Endothelial cell of umbilical vein (primary cell): ENCODE measurements around the gene PLA2G2D. TPM values are rescaled to one million over a fixed set of nuclear protein-coding genes. Genes with fewer than 3 reads are reported as not detected.

Source experiments
- BruUV-seq: library from RNA; stranded (reverse); fragments of 400-500 nt; replicated peaks from 2 replicates; lab custom pipeline; 2021; lab: Mats Ljungman, UMichigan
- CTCF ChIA-PET: fragments of 300-600, 350-600 bp; sonication (Branson Sonifier 250); formaldehyde crosslinking; loops from one replicate; lab custom pipeline; 2021; ENCODE audit warnings: antibody characterized with exemption, inconsistent platforms; lab: Charles Lee
- POLR2A ChIA-PET: fragments of 300-600, 350-600 bp; sonication (Branson Sonifier 250); formaldehyde crosslinking; loops from one replicate; lab custom pipeline; 2021; ENCODE audit warnings: antibody characterized with exemption, inconsistent platforms; lab: Charles Lee
- DNase-seq: peaks from one replicate; pipeline ENCODE4 v3.0.0-alpha.2; 2011; ENCODE audit warnings: low read depth, low spot score
- FAIRE-seq: peaks from 2 replicates; lab custom pipeline; 2011; peaks lifted over from hg19 to GRCh38; lab: Jason Lieb, UNC
- H2AFZ ChIP-seq: 2 replicates; pipeline ENCODE4 v1.6.0; 2012; ENCODE audit warnings: low read depth, low read length, control low read depth, inconsistent platforms
- H3K27ac ChIP-seq: 2 replicates; pipeline ENCODE4 v1.5.1; 2011; ENCODE audit warnings: low read depth, mild to moderate bottlenecking, control low read depth, low read length, moderate library complexity; ENCODE audit not compliant: insufficient read depth
- H3K27me3 ChIP-seq, 2 experiments: 2 replicates each; pipeline versions ENCODE4 v1.6.0 to v1.6.1; 2011; ENCODE audit warnings: low read length in 2 of 2, mixed read lengths in 1 of 2; ENCODE audit not compliant: control insufficient read depth in 2 of 2, insufficient read depth in 2 of 2
- H3K36me3 ChIP-seq, 2 experiments: 2 replicates in 1 of 2; 3 replicates in 1 of 2; pipeline ENCODE4 v1.5.1; 2011; ENCODE audit warnings: low read length in 2 of 2, mild to moderate bottlenecking in 1 of 2, moderate library complexity in 1 of 2; ENCODE audit not compliant: control insufficient read depth in 2 of 2, insufficient read depth in 2 of 2; ENCODE audit errors: extremely low read depth in 1 of 2
- H3K4me1 ChIP-seq: 3 replicates; pipeline ENCODE4 v1.5.1; 2011; ENCODE audit warnings: mild to moderate bottlenecking, low read length; ENCODE audit not compliant: control insufficient read depth, insufficient read depth; ENCODE audit errors: extremely low read depth
- H3K4me2 ChIP-seq: 2 replicates; pipeline ENCODE4 v1.6.1; 2011; ENCODE audit warnings: low read length, control low read depth, mixed read lengths; ENCODE audit not compliant: insufficient read depth
- H3K4me3 ChIP-seq, 3 experiments: fragments of 200-600 bp in 1 of 3; sonication (generic), shearing (Covaris generic) in 1 of 3; replicated peaks in 1 of 3; 2 replicates each; pipeline ENCODE4 v1.5.1; 2011 to 2016; ENCODE audit warnings: control low read depth in 3 of 3, low read length in 3 of 3, mild to moderate bottlenecking in 2 of 3, inconsistent platforms in 1 of 3, low read depth in 1 of 3, moderate library complexity in 1 of 3; ENCODE audit not compliant: insufficient read depth in 1 of 3
- H3K79me2 ChIP-seq: 2 replicates; pipeline ENCODE4 v1.6.0; 2012; ENCODE audit warnings: low read length, inconsistent platforms; ENCODE audit not compliant: control insufficient read depth, insufficient read depth
- H3K9ac ChIP-seq: replicated peaks from 2 replicates; pipeline ENCODE3; 2011; ENCODE audit warnings: low read length, control low read depth; ENCODE audit not compliant: insufficient read depth; ENCODE audit errors: extremely low read depth
- H3K9me1 ChIP-seq: replicated peaks from 3 replicates; pipeline ENCODE4 v1.6.0; 2011; ENCODE audit warnings: mild to moderate bottlenecking, low read length; ENCODE audit not compliant: control insufficient read depth, insufficient read depth; ENCODE audit errors: extremely low read depth
- H3K9me3 ChIP-seq: replicated peaks from 2 replicates; pipeline ENCODE4 v1.5.1; 2012; ENCODE audit warnings: low read length, inconsistent platforms; ENCODE audit not compliant: control insufficient read depth, insufficient read depth
- H4K20me1 ChIP-seq: replicated peaks from 2 replicates; pipeline ENCODE3; 2011; ENCODE audit warnings: mild to moderate bottlenecking, low read length; ENCODE audit not compliant: control insufficient read depth, insufficient read depth; ENCODE audit errors: extremely low read depth
- EZH2 ChIP-seq: IDR thresholded peaks from 2 replicates; pipeline ENCODE4 v1.6.1; 2012; ENCODE audit warnings: borderline replicate concordance, low read depth, mild to moderate bottlenecking, moderate library complexity, low read length, inconsistent platforms; ENCODE audit not compliant: severe bottlenecking
- FOS ChIP-seq: IDR thresholded peaks from 2 replicates; pipeline ENCODE4 v1.6.1; 2011; ENCODE audit warnings: mild to moderate bottlenecking, low read length, moderate library complexity, borderline replicate concordance; ENCODE audit not compliant: insufficient read depth
- GATA2 ChIP-seq: IDR thresholded peaks from 2 replicates; pipeline ENCODE4 v1.7.0; 2011; ENCODE audit warnings: low read depth, mild to moderate bottlenecking, moderate library complexity, mixed read lengths, low read length; ENCODE audit not compliant: insufficient read length, insufficient read depth
- JUN ChIP-seq: IDR thresholded peaks from 2 replicates; pipeline ENCODE4 v1.6.1; 2011; ENCODE audit warnings: borderline replicate concordance, low read depth; ENCODE audit not compliant: insufficient read length, insufficient read depth
- MYC ChIP-seq: IDR thresholded peaks from one replicate; pipeline ENCODE4 v1.6.1; 2011; ENCODE audit warnings: mild to moderate bottlenecking, low read depth, low read length
- POLR2A ChIP-seq: IDR thresholded peaks from 2 replicates; pipeline ENCODE4 v1.6.1; 2012; ENCODE audit warnings: low read depth, mild to moderate bottlenecking, control low read depth, low read length
- POLR2AphosphoS5 ChIP-seq: IDR thresholded peaks from 2 replicates; pipeline ENCODE4 v1.6.1; 2012; ENCODE audit warnings: low read depth, mild to moderate bottlenecking, control low read depth, low read length, moderate library complexity; ENCODE audit not compliant: insufficient read depth
- dilution Hi-C: fragments of 300-500 bp; cut with MboI; formaldehyde crosslinking; loops from one replicate; pipeline ENCODE4 v1.15.0; 2019; ENCODE audit warnings: low sequenced_read_pairs; ENCODE audit not compliant: extremely low pct_ligation_motif_present
- intact Hi-C: fragments of 100-400 bp; cut with micrococcal nuclease; formaldehyde crosslinking; loops from one replicate; pipeline ENCODE4 v1.10.0; 2022
- polyA plus RNA-seq, 4 experiments: library from polyadenylated mRNA; depleted of rRNA in 3 of 4; stranded (reverse) in 3 of 4; unstranded in 1 of 4; fragments of >200 nt; gene quantifications; 2 replicates each; pipeline versions ENCODE4 v1.2.1 to v1.2.3, GENCODE V29; 2011 to 2012; ENCODE audit warnings: missing spikeins in 1 of 4
- total RNA-seq: library from RNA; stranded (reverse); gene quantifications from 2 replicates; pipeline ENCODE4 v1.2.3, GENCODE V29; 2021
- TF ChIP-seq, protein P1 (sequence below), 2 donors: IDR thresholded peaks; 1 replicate in 1 of 2; 2 replicates in 1 of 2; pipeline ENCODE4 v1.5.1; 2011; ENCODE audit warnings: low read length in 2 of 2, mild to moderate bottlenecking in 2 of 2, moderate library complexity in 2 of 2, control low read depth in 1 of 2, inconsistent platforms in 1 of 2, low read depth in 1 of 2; ENCODE audit not compliant: insufficient read depth in 1 of 2; ENCODE audit errors: extremely low read depth in 1 of 2
- TF ChIP-seq, protein P2 (sequence below): IDR thresholded peaks from 2 replicates; pipeline ENCODE4 v1.6.1; 2011; ENCODE audit not compliant: insufficient read depth, insufficient read length

The PLA2G2D gene
- total and polyA plus RNA-seq, 2 donors (not counting 3 experiments of a cell fraction or from before 2014, with no cell fraction given), result not detected

DNA sequence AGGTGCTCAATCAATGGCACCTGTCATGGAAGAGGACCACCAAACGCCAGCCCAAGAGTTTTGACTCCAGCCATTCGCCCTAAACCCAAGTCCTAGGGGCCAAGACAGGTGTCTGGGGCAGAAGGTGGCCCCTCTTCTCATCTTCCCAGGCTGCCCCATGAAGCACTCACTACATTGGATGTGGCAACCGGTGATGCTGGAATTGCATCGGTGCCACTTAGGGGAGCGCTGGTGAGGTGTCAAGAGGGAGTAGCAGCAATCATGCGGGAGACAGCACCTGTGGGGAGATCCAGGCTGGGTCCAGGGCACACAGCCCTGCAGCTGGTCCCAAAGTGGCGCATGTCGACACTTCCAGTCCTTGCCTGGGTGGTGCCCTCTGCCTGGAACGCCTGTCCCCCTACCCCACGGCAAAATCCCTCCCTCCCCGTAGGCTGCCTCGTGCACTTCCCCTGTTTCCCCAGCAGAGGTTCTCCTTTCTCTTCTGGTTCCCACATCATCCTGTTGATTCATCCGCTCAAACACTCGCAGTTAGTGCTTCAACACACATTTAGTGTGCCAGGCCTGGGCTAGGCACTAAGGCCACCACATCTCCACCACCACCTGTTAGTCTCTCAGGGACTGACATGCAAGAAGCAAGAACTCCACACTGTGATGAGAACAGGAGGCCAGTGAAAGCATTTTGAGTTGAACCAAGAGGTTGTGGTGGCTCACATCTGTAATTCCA, 18.5 kb downstream of the PLA2G2D start:
- ChIA-PET CTCF (interaction anchor here (1.2 to 3.7 kb wide), 5 partner anchors 10 to 94 kb away, joined by 3 to 76 read pairs (median 7); no protein-coding TSS in a partner anchor), POLR2A (no interaction called here)
- Histone ChIP-seq H3K27me3 (peaks cover 0 to 2% of the 10 kb centered on the region in 2 experiments), H3K27ac (no peak overlapping the region), H3K79me2 (no peaks in the 10 kb centered on the region), H3K4me2 (no peak overlapping the region), H3K9me3 (no peaks in the 10 kb centered on the region), H3K4me3 (no peak overlapping the region), H4K20me1 (no peaks in the 10 kb centered on the region), H3K4me1 (no peaks in the 10 kb centered on the region), H3K9me1 (no peaks in the 10 kb centered on the region), H3K9ac (no peak overlapping the region), H2AFZ (no peak overlapping the region), H3K36me3 (no peaks in the 10 kb centered on the region)
- TF ChIP-seq, protein P1, sequence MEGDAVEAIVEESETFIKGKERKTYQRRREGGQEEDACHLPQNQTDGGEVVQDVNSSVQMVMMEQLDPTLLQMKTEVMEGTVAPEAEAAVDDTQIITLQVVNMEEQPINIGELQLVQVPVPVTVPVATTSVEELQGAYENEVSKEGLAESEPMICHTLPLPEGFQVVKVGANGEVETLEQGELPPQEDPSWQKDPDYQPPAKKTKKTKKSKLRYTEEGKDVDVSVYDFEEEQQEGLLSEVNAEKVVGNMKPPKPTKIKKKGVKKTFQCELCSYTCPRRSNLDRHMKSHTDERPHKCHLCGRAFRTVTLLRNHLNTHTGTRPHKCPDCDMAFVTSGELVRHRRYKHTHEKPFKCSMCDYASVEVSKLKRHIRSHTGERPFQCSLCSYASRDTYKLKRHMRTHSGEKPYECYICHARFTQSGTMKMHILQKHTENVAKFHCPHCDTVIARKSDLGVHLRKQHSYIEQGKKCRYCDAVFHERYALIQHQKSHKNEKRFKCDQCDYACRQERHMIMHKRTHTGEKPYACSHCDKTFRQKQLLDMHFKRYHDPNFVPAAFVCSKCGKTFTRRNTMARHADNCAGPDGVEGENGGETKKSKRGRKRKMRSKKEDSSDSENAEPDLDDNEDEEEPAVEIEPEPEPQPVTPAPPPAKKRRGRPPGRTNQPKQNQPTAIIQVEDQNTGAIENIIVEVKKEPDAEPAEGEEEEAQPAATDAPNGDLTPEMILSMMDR (IDR thresholded peaks at IDR 0.05; ENCODE audit: extremely low read depth in 1 of 2, insufficient read depth in 1 of 2, low read depth in 1 of 2, low read length in 2 of 2), result peak; percentile 59 to 71
- TF ChIP-seq, protein P2, sequence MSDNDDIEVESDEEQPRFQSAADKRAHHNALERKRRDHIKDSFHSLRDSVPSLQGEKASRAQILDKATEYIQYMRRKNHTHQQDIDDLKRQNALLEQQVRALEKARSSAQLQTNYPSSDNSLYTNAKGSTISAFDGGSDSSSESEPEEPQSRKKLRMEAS, result no peak
- TF ChIP-seq FOS, result peak; percentile 22
- no peak for TF ChIP-seq POLR2A
- no peak for TF ChIP-seq MYC
- TF ChIP-seq GATA2, result no peak
- TF ChIP-seq EZH2, result no peak
- TF ChIP-seq POLR2AphosphoS5, result no peak
- TF ChIP-seq JUN, result no peak
- peak; percentile 43 for DNase-seq
- dilution Hi-C loops, result no loop called here
- peak; percentile 78 for FAIRE-seq
- BruUV-seq, result no TSS peak
- intact Hi-C loops, result loop anchor here (1.0 kb wide), 4 partner anchors 52 to 393 kb away; no protein-coding TSS in a partner anchor
